RKO (cell line): ENCODE results near the gene GPBP1L1.
A peak's percentile ranks its signal among the peaks of the same experiment; 100 is the strongest.

Experiments used
- DNase-seq: peaks from one replicate; pipeline ENCODE4 v3.0.0-alpha.2; 2016; ENCODE audit warnings: low spot score

The GPBP1L1 gene

GRCh38 chr1:45589861-45590260 lies 96.5 kb downstream of the GPBP1L1 start:
- no peak for DNase-seq

GRCh38 chr1:45586769-45587168 lies 99.6 kb downstream of the GPBP1L1 start:
- DNase-seq: no peak

DNA sequence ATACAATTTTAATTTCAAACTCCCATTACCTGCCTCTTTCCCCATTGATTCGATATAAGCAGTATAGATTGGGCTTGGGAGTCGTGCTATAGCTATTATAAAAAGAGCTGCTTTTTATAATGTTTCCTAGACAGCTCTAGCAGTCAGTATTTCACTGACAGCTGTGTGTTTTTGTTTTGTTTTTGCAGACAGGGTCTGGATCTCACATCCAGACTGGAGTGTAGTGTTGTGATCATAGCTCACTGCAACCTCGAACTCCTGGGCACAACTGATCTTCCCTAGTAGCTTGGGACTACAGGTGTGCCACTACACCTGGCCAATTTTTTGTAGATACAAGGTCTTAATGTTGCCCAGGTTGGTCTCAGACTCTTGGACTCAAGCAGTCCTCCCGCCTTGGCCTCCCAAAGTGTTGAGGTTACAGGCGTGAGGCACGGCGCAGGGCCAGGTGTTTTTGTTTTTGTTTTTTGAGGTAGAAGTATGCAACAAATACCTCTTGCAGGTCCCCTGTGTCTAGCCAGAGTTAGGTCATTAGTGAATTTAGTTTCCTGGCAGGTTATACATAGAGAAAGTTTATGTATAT lies 100.7 kb downstream of the GPBP1L1 start:
- DNase-seq: no peak

- no peak for DNase-seq
Observed at GRCh38 chr1:45585110-45585426, 101.3 kb downstream of the GPBP1L1 start.

DNA sequence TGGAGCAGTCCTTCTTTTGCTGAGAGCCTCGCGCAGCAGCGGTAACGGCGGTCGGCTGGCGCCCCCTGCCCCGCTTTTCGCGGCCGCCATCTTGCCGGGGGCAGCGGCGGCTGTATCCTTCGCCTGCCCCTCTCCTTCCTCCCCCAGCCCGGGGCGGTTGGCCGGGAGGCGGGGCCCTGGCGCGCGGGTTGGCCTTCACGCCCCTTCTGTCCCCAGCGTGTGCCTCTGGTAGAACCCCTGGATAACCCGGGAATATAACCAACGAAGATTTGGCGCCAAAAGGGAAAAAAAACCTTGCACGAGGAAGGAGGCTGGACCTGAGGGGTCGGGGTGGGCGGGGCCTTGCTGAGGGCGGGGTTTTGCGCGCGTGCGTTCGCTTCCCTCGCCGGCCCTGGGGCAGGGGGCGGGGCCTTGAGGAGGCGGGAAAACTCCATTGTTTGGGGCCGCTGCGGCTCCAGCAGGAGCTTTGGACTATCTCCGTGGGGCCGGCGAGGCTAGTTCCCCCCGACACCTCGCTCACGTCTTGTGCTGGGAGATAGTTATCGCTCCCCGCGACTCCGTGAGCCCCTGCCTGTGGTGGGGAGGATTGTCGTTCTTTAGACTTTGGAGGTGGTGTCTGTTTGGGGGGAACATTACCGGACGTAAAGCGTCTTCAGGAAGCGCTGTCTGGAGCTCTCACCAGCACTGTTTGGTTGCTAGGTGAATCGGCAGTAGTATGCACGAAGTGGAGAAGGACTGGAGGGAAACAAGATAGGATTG lies 101.8 kb downstream of the GPBP1L1 start:
- peak; percentile 89 for DNase-seq

GRCh38 chr1:45583666-45584350 lies 102.5 kb downstream of the GPBP1L1 start, which contains the start of gene NASP:
TSS of gene NASP (plus strand) at chr1:45584041. CDS start at chr1:45584147, 106 bp downstream.
- peak; percentile 82 for DNase-seq

- DNase-seq: peak; percentile 98
Observed at GRCh38 chr1:45583264-45583665, 103.1 kb downstream of the GPBP1L1 start.
